NCI-H748 treated with DMSO at 0.1 percent for 48 hours (cell line): ENCODE results near the gene LYPD5.
"Not testable (repeated sequence)": the region's sequence is repeated elsewhere in the genome, so short reads cannot be mapped to it uniquely, and the experiment has no call there.

Experiments used
- DNase-seq: peaks from one replicate; lab custom pipeline; 2025; lab: John Stamatoyannopoulos, UW

Gene LYPD5

GRCh38 chr19:43806401-43806800 lies 4.2 kb upstream of the LYPD5 start:
- not testable (repeated sequence) for DNase-seq

GRCh38 chr19:43804432-43804831 lies 2.2 kb upstream of the LYPD5 start:
- DNase-seq = no peak

- DNase-seq = no peak
Observed at GRCh38 chr19:43799502-43800142, 2.6 kb downstream of the LYPD5 start.

GRCh38 chr19:43798546-43799409 lies 3.5 kb downstream of the LYPD5 start:
- DNase-seq = no peak

- DNase-seq = no peak
Observed at GRCh38 chr19:43798026-43798545, 4.2 kb downstream of the LYPD5 start.

GRCh38 chr19:43797556-43797955 lies 4.7 kb downstream of the LYPD5 start:
- no peak for DNase-seq

GRCh38 chr19:43797118-43797517 lies 5.1 kb downstream of the LYPD5 start:
- no peak for DNase-seq

GRCh38 chr19:43790587-43790986 lies 11.7 kb downstream of the LYPD5 start:
- no peak for DNase-seq

- no peak for DNase-seq
Observed at GRCh38 chr19:43789029-43789428, 13.2 kb downstream of the LYPD5 start.

GRCh38 chr19:43786665-43787064 lies 15.6 kb downstream of the LYPD5 start:
- no peak for DNase-seq

GRCh38 chr19:43784981-43785808 lies 17.1 kb downstream of the LYPD5 start:
- DNase-seq = peak; percentile 47

- no peak for DNase-seq
Observed at GRCh38 chr19:43784241-43784980, 17.8 kb downstream of the LYPD5 start.

- DNase-seq = no peak
Observed at GRCh38 chr19:43783636-43784035, 18.6 kb downstream of the LYPD5 start.

- peak; percentile 22 for DNase-seq
Observed at GRCh38 chr19:43782689-43783231, 19.5 kb downstream of the LYPD5 start.

- no peak for DNase-seq
Observed at GRCh38 chr19:43782311-43782660, 20.0 kb downstream of the LYPD5 start.

GRCh38 chr19:43781630-43782310 lies 20.5 kb downstream of the LYPD5 start:
- DNase-seq = no peak

- no peak for DNase-seq
Observed at GRCh38 chr19:43780706-43781525, 21.3 kb downstream of the LYPD5 start, which contains the start of gene KCNN4. Gene KCNN4, minus strand, starts transcription at chr19:43780973. Its CDS starts 112 bp downstream, at chr19:43780861.

GRCh38 chr19:43779820-43780219 lies 22.4 kb downstream of the LYPD5 start:
- no peak for DNase-seq

GRCh38 chr19:43779147-43779819 lies 23.0 kb downstream of the LYPD5 start:
- no peak for DNase-seq
